WTC11 (cell line): Measurements from ENCODE around the gene FAM13A. TPM values are rescaled to one million over a fixed set of nuclear protein-coding genes. Genes with fewer than 3 reads are reported as not detected.

Source experiments
- ATAC-seq: fragments of 200-7000 bp; cut with Tn5 transposase; 2 replicates; pipeline ENCODE4 v1.10.0; 2021; ENCODE audit warnings: mild to moderate bottlenecking, moderate library complexity
- CTCF ChIA-PET: fragments of 300-600 bp; sonication (Branson Sonifier 250); formaldehyde crosslinking; loops from one replicate; lab custom pipeline; 2021; ENCODE audit warnings: antibody characterized with exemption; lab: Charles Lee
- POLR2A ChIA-PET: fragments of 350-600 bp; sonication (Branson Sonifier 250); formaldehyde crosslinking; loops from one replicate; lab custom pipeline; 2021; ENCODE audit warnings: antibody characterized with exemption; lab: Charles Lee
- DNase-seq: peaks from one replicate; pipeline ENCODE4 v3.0.0; 2021; ENCODE audit warnings: low spot score
- H3K27ac Mint-ChIP-seq: 2 replicates; pipeline ENCODE4 v1.8.0; 2021; ENCODE audit warnings: mixed read lengths
- H3K27me3 Mint-ChIP-seq: 2 replicates; pipeline ENCODE4 v1.8.0; 2021; ENCODE audit warnings: low read depth, mild to moderate bottlenecking, moderate library complexity, mixed read lengths
- H3K36me3 Mint-ChIP-seq: 2 replicates; pipeline ENCODE4 v1.8.0; 2021; ENCODE audit warnings: mixed read lengths
- H3K4me1 Mint-ChIP-seq: 2 replicates; pipeline ENCODE4 v1.8.0; 2022; ENCODE audit warnings: mixed read lengths
- H3K4me3 Mint-ChIP-seq: 2 replicates; pipeline ENCODE4 v1.8.0; 2021; ENCODE audit warnings: mild to moderate bottlenecking, moderate library complexity, mixed read lengths
- H3K9me3 Mint-ChIP-seq: 2 replicates; pipeline ENCODE4 v1.8.0; 2021; ENCODE audit warnings: mixed read lengths
- CBFB ChIP-seq: sonication (generic); formaldehyde crosslinking; IDR thresholded peaks from 2 replicates; pipeline ENCODE4 v1.8.1; 2022; ENCODE audit warnings: mild to moderate bottlenecking, low read depth, missing genetic modification reagents
- CREM ChIP-seq: sonication (generic); formaldehyde crosslinking; IDR thresholded peaks from 2 replicates; pipeline ENCODE4 v1.8.1; 2022; ENCODE audit warnings: mild to moderate bottlenecking, missing genetic modification reagents, moderate library complexity
- ELF4 ChIP-seq: sonication (generic); formaldehyde crosslinking; IDR thresholded peaks from 2 replicates; pipeline ENCODE4 v1.8.1; 2022; ENCODE audit warnings: low read depth, mild to moderate bottlenecking, moderate library complexity, missing genetic modification reagents
- EMX1 ChIP-seq: fragments of 250-450 bp; sonication (Bioruptor Pico); IDR thresholded peaks from 2 replicates; pipeline ENCODE4 v1.8.0; 2021; ENCODE audit warnings: mild to moderate bottlenecking
- ETV6 ChIP-seq: sonication (generic); formaldehyde crosslinking; IDR thresholded peaks from 2 replicates; pipeline ENCODE4 v1.8.1; 2022; ENCODE audit warnings: mild to moderate bottlenecking, missing genetic modification reagents
- GABPB1 ChIP-seq: sonication (generic); formaldehyde crosslinking; IDR thresholded peaks from 2 replicates; pipeline ENCODE4 v1.8.1; 2023; ENCODE audit warnings: mild to moderate bottlenecking, missing genetic modification reagents
- HMGA2 ChIP-seq: fragments of 250-450 bp; sonication (Bioruptor Pico); IDR thresholded peaks from 2 replicates; pipeline ENCODE4 v1.4.0; 2021; ENCODE audit warnings: mild to moderate bottlenecking, moderate library complexity
- JAZF1 ChIP-seq: fragments of 250-450 bp; sonication (Bioruptor Pico); IDR thresholded peaks from 2 replicates; pipeline ENCODE4 v1.9.0; 2021; ENCODE audit warnings: moderate library complexity, mild to moderate bottlenecking, inconsistent platforms
- JUN ChIP-seq: sonication (generic); formaldehyde crosslinking; IDR thresholded peaks from 2 replicates; pipeline ENCODE4 v1.8.0; 2023; ENCODE audit warnings: mild to moderate bottlenecking, missing genetic modification reagents
- MXD4 ChIP-seq: fragments of 250-450 bp; sonication (Bioruptor Pico); IDR thresholded peaks from 2 replicates; pipeline ENCODE4 v1.8.0; 2021; ENCODE audit warnings: mild to moderate bottlenecking, moderate library complexity, borderline replicate concordance
- NFATC4 ChIP-seq: fragments of 250-450 bp; sonication (Bioruptor Pico); IDR thresholded peaks from 2 replicates; pipeline ENCODE4 v1.9.0; 2021; ENCODE audit warnings: mild to moderate bottlenecking
- SOX15 ChIP-seq: fragments of 250-450 bp; sonication (Bioruptor Pico); IDR thresholded peaks from 2 replicates; pipeline ENCODE4 v1.9.0; 2021; ENCODE audit warnings: mild to moderate bottlenecking
- TEAD4 ChIP-seq: sonication (generic); formaldehyde crosslinking; IDR thresholded peaks from 2 replicates; pipeline ENCODE4 v1.8.0; 2022; ENCODE audit warnings: mild to moderate bottlenecking, missing genetic modification reagents
- TP53 ChIP-seq: sonication (generic); formaldehyde crosslinking; IDR thresholded peaks from 2 replicates; pipeline ENCODE4 v1.8.1; 2023; ENCODE audit warnings: mild to moderate bottlenecking, missing genetic modification reagents
- ZNF138 ChIP-seq: sonication (generic); formaldehyde crosslinking; conservative IDR thresholded peaks from 2 replicates; pipeline ENCODE4 v1.8.1; 2022; ENCODE audit warnings: mild to moderate bottlenecking, moderate library complexity, missing genetic modification reagents
- ZNF232 ChIP-seq: sonication (generic); formaldehyde crosslinking; IDR thresholded peaks from 2 replicates; pipeline ENCODE4 v1.8.0; 2022; ENCODE audit warnings: mild to moderate bottlenecking, missing genetic modification reagents
- ZNF416 ChIP-seq: fragments of 250-450 bp; sonication (Bioruptor Pico); IDR thresholded peaks from 2 replicates; pipeline ENCODE4 v1.9.0; 2021; ENCODE audit warnings: mild to moderate bottlenecking, inconsistent platforms
- ZNF671 ChIP-seq: fragments of 250-450 bp; sonication (Bioruptor Pico); IDR thresholded peaks from 2 replicates; pipeline ENCODE4 v1.8.0; 2021; ENCODE audit warnings: mild to moderate bottlenecking
- total RNA-seq: library from RNA; stranded (reverse); gene quantifications from 3 replicates; pipeline ENCODE4 v1.2.3, GENCODE V29; 2021
- TF ChIP-seq, protein P1 (sequence below): sonication (generic); formaldehyde crosslinking; conservative IDR thresholded peaks from 2 replicates; pipeline ENCODE4 v1.8.1; 2023; ENCODE audit warnings: mild to moderate bottlenecking, low read depth, missing genetic modification reagents, moderate library complexity
- TF ChIP-seq, protein P2 (sequence below): sonication (generic); formaldehyde crosslinking; IDR thresholded peaks from 2 replicates; pipeline ENCODE4 v1.8.0; 2023; ENCODE audit warnings: missing genetic modification reagents, mild to moderate bottlenecking, borderline replicate concordance
- TF ChIP-seq, protein P3 (sequence below): sonication (generic); formaldehyde crosslinking; IDR thresholded peaks from 2 replicates; pipeline ENCODE4 v1.8.0; 2022; ENCODE audit warnings: mild to moderate bottlenecking, missing genetic modification reagents
- TF ChIP-seq, protein P4 (sequence below): sonication (generic); formaldehyde crosslinking; IDR thresholded peaks from 2 replicates; pipeline ENCODE4 v1.8.1; 2023; ENCODE audit warnings: mild to moderate bottlenecking, missing genetic modification reagents
- TF ChIP-seq, protein P5 (sequence below): fragments of 250-450 bp; sonication (Bioruptor Pico); IDR thresholded peaks from 2 replicates; pipeline ENCODE4 v2.1.2; 2022; ENCODE audit warnings: mild to moderate bottlenecking, moderate library complexity
- TF ChIP-seq, protein P6 (sequence below): fragments of 200-600 bp; IDR thresholded peaks from 2 replicates; pipeline ENCODE4 v1.8.0; 2022; ENCODE audit warnings: antibody characterized with exemption

The FAM13A gene
- total RNA-seq, 1 experiment from 2014 or later = 14.6 TPM

DNA sequence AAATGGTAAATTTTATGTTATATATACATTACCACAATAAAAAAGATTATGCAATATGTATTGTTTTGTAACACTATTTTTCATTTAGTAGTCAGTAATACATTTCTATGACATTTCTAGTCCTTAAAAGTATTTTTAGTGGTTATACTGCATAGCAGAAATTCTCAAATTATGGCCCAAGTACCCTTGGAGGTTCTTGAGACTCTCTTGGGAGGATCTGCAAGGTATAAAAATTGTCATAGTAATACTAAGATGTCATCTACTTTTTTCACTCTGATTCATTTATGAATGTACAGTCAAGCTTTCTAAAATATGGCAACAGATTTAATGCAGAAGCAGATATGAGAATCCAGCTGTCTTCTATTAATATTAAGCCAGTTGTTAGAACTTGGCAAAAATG, 220.8 kb downstream of the FAM13A start (continued):
- TF ChIP-seq CREM (CRISPR knock-in tag) = no peak
- TF ChIP-seq, protein P1, sequence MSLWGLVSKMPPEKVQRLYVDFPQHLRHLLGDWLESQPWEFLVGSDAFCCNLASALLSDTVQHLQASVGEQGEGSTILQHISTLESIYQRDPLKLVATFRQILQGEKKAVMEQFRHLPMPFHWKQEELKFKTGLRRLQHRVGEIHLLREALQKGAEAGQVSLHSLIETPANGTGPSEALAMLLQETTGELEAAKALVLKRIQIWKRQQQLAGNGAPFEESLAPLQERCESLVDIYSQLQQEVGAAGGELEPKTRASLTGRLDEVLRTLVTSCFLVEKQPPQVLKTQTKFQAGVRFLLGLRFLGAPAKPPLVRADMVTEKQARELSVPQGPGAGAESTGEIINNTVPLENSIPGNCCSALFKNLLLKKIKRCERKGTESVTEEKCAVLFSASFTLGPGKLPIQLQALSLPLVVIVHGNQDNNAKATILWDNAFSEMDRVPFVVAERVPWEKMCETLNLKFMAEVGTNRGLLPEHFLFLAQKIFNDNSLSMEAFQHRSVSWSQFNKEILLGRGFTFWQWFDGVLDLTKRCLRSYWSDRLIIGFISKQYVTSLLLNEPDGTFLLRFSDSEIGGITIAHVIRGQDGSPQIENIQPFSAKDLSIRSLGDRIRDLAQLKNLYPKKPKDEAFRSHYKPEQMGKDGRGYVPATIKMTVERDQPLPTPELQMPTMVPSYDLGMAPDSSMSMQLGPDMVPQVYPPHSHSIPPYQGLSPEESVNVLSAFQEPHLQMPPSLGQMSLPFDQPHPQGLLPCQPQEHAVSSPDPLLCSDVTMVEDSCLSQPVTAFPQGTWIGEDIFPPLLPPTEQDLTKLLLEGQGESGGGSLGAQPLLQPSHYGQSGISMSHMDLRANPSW (CRISPR knock-in tag) = no peak
- no peak for TF ChIP-seq CBFB (CRISPR knock-in tag)
- TF ChIP-seq, protein P2, sequence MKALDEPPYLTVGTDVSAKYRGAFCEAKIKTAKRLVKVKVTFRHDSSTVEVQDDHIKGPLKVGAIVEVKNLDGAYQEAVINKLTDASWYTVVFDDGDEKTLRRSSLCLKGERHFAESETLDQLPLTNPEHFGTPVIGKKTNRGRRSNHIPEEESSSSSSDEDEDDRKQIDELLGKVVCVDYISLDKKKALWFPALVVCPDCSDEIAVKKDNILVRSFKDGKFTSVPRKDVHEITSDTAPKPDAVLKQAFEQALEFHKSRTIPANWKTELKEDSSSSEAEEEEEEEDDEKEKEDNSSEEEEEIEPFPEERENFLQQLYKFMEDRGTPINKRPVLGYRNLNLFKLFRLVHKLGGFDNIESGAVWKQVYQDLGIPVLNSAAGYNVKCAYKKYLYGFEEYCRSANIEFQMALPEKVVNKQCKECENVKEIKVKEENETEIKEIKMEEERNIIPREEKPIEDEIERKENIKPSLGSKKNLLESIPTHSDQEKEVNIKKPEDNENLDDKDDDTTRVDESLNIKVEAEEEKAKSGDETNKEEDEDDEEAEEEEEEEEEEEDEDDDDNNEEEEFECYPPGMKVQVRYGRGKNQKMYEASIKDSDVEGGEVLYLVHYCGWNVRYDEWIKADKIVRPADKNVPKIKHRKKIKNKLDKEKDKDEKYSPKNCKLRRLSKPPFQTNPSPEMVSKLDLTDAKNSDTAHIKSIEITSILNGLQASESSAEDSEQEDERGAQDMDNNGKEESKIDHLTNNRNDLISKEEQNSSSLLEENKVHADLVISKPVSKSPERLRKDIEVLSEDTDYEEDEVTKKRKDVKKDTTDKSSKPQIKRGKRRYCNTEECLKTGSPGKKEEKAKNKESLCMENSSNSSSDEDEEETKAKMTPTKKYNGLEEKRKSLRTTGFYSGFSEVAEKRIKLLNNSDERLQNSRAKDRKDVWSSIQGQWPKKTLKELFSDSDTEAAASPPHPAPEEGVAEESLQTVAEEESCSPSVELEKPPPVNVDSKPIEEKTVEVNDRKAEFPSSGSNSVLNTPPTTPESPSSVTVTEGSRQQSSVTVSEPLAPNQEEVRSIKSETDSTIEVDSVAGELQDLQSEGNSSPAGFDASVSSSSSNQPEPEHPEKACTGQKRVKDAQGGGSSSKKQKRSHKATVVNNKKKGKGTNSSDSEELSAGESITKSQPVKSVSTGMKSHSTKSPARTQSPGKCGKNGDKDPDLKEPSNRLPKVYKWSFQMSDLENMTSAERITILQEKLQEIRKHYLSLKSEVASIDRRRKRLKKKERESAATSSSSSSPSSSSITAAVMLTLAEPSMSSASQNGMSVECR = no peak
- TF ChIP-seq TP53 (CRISPR knock-in tag) = no peak
- TF ChIP-seq MXD4 (CRISPR knock-in tag) = no peak
- TF ChIP-seq GABPB1 (CRISPR knock-in tag) = no peak
- no peak for TF ChIP-seq EMX1 (CRISPR knock-in tag)
- no peak for TF ChIP-seq ZNF232 (CRISPR knock-in tag)
- no peak for TF ChIP-seq JUN (CRISPR knock-in tag)
- TF ChIP-seq ELF4 = no peak
- TF ChIP-seq, protein P3, sequence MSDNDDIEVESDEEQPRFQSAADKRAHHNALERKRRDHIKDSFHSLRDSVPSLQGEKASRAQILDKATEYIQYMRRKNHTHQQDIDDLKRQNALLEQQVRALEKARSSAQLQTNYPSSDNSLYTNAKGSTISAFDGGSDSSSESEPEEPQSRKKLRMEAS (CRISPR knock-in tag) = no peak
- TF ChIP-seq ZNF671 = no peak

DNA sequence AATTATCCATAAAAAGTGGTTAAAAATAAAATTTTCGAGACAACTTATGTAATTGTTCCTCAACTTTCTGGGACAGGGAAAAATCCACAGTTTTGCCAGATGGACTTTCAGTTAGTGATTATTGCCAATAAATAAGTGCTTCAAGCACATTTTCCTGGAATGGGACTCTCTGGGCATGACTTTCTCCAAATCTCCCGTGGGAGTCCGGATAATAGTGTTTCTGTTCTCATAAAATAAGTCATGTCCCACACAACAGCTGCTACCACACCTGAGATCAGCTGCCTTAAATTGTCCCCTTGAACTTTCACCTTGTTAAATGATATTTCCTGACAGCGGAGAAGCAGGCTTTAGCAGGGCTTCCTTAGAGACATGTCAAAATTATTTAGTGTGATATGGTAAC, 226.0 kb downstream of the FAM13A start:
- no peak for TF ChIP-seq SOX15 (CRISPR knock-in tag)
- no peak for TF ChIP-seq ZNF416 (CRISPR knock-in tag)
- no peak for TF ChIP-seq HMGA2 (CRISPR knock-in tag)
- no peak for TF ChIP-seq ETV6 (CRISPR knock-in tag)
- no peak for TF ChIP-seq JAZF1 (CRISPR knock-in tag)
- TF ChIP-seq, protein P4, sequence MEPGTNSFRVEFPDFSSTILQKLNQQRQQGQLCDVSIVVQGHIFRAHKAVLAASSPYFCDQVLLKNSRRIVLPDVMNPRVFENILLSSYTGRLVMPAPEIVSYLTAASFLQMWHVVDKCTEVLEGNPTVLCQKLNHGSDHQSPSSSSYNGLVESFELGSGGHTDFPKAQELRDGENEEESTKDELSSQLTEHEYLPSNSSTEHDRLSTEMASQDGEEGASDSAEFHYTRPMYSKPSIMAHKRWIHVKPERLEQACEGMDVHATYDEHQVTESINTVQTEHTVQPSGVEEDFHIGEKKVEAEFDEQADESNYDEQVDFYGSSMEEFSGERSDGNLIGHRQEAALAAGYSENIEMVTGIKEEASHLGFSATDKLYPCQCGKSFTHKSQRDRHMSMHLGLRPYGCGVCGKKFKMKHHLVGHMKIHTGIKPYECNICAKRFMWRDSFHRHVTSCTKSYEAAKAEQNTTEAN (CRISPR knock-in tag) = no peak
- no peak for TF ChIP-seq ZNF138 (CRISPR knock-in tag)
- TF ChIP-seq, protein P5, sequence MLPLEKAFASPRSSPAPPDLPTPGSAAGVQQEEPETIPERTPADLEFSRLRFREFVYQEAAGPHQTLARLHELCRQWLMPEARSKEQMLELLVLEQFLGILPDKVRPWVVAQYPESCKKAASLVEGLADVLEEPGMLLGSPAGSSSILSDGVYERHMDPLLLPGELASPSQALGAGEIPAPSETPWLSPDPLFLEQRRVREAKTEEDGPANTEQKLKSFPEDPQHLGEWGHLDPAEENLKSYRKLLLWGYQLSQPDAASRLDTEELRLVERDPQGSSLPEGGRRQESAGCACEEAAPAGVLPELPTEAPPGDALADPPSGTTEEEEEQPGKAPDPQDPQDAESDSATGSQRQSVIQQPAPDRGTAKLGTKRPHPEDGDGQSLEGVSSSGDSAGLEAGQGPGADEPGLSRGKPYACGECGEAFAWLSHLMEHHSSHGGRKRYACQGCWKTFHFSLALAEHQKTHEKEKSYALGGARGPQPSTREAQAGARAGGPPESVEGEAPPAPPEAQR (CRISPR knock-in tag) = no peak
- TF ChIP-seq TEAD4 = no peak
- TF ChIP-seq MXD4 (CRISPR knock-in tag) = no peak
- TF ChIP-seq, protein P6, sequence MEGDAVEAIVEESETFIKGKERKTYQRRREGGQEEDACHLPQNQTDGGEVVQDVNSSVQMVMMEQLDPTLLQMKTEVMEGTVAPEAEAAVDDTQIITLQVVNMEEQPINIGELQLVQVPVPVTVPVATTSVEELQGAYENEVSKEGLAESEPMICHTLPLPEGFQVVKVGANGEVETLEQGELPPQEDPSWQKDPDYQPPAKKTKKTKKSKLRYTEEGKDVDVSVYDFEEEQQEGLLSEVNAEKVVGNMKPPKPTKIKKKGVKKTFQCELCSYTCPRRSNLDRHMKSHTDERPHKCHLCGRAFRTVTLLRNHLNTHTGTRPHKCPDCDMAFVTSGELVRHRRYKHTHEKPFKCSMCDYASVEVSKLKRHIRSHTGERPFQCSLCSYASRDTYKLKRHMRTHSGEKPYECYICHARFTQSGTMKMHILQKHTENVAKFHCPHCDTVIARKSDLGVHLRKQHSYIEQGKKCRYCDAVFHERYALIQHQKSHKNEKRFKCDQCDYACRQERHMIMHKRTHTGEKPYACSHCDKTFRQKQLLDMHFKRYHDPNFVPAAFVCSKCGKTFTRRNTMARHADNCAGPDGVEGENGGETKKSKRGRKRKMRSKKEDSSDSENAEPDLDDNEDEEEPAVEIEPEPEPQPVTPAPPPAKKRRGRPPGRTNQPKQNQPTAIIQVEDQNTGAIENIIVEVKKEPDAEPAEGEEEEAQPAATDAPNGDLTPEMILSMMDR = no peak
- no peak for TF ChIP-seq NFATC4 (CRISPR knock-in tag)
- TF ChIP-seq CBFB (CRISPR knock-in tag) = no peak
- Mint-ChIP-seq H3K4me3 (no peak overlapping the region), H3K27me3 (no peaks in the 10 kb centered on the region), H3K9me3 (0 out of 2 replicates have a peak, but pooled peaks cover 6% of the 10 kb centered on the region), H3K36me3 (0 out of 2 replicates have a peak, but pooled peaks cover 3% of the 10 kb centered on the region), H3K4me1 (no peaks in the 10 kb centered on the region), H3K27ac (no peak overlapping the region)
- ChIA-PET POLR2A (no interaction called here), CTCF (no interaction called here)
- ATAC-seq = no peak
- no peak for DNase-seq
